HG03575 (cell line): ENCODE data around the gene NAT8L.
"Not testable (repeated sequence)": the region's sequence is repeated elsewhere in the genome, so short reads cannot be mapped to it uniquely, and the experiment has no call there.

Experiments
- ATAC-seq: cut with Tn5 transposase; IDR thresholded peaks from one replicate; pipeline ENCODE4 v1.9.1; 2021; ENCODE audit not compliant: unreplicated experiment, insufficient number of reproducible peaks, low FRiP score; ENCODE audit errors: extremely low read depth

The NAT8L gene

DNA sequence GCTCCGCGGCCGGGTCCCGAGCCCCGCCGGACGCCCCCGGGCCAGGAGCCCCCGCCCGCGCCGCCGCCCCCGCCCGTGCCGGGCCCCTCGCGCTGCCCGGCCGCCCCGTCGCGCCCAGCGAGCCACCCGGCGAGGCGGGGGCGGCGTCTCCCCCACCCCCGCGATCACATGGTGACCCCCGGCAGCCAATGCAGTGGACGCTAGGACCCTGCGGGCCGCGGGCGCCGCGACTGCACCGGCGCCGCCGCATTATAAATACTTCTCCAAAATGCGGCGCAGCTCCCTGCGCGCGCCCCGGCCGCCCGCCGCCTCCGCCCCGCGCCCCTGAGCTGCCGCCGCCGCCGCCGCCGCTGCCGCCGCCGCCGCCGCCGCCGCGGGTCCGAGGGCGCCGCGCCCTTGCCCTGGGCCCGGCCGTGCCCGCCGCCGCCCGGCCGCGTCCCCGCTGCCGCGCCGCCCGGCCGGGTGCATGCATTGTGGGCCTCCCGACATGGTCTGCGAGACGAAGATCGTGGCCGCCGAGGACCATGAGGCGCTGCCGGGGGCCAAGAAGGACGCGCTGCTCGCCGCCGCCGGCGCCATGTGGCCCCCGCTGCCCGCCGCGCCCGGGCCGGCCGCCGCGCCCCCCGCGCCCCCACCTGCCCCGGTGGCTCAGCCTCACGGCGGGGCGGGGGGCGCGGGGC lies at the start of gene NAT8L:
NAT8L (plus strand) TSS at position 282 of the 680 bp plus-strand sequence; CDS start at position 467, 185 bp downstream.
- ATAC-seq = no peak

GRCh38 chr4:2009651-2010233 lies 49.4 kb upstream of the NAT8L start:
- ATAC-seq = peak; percentile 12

- no peak for ATAC-seq
Observed at GRCh38 chr4:2011583-2011982, 47.5 kb upstream of the NAT8L start.

GRCh38 chr4:2015008-2015407 lies 44.1 kb upstream of the NAT8L start:
- no peak for ATAC-seq

GRCh38 chr4:2021358-2022018 lies 37.6 kb upstream of the NAT8L start:
- not testable (repeated sequence) for ATAC-seq

DNA sequence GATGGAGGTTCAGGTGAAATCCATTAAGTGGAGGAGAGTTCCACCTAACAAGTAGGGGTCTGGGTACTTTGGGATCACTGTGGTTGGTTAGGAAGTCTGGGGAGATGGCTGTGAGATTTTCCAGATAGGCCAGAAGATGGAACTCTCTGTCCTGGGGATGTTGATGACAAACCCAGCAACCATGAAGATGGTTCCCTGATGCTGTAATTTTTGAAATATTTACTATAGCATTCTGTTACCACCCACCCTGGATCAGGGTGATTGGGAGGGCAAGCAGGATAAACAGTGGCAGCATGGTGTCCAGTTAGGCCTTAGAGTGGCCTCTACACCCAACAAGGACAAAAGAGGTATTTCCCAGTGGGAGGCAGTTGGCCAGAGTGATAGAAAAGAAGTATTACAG lies 34.4 kb upstream of the NAT8L start:
- ATAC-seq = no peak

DNA sequence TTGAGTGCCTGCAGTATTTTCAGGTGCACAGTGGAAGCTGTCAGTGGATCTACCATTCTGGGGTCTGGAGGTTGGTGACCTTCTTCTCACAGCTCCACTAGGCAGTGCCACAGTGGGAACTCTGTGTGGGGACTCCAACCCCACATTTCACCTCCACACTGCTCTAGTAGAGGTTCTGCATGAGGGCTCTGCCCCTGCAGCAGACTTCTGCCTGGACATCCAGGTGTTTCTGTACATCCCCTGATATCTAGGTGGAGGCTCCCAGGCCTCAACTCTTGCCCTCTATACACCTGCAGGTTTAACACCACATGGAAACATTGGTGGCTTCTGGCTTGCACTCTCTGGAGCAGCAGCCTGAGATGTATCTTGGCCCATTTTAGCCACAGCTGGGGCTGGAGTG lies 33.3 kb upstream of the NAT8L start:
- ATAC-seq = no peak

DNA sequence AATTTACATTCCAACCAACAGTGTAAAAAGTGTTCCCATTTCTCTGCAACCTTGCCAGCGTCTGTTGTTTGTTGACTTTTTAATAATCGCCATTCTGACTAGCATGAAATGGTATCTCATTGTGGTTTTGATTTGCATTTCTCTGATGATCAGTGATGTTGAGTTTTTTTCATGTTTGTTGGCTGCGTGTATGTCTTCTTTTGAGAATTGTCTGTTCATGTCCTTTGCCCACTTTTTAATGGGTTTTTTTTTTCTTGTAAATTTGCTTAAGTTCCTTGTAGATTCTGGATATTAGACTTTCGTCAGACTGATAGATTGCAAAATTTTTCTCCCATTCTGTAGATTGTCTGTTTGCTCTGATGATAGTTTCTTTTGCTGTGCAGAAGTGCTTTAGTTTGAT lies 32.0 kb upstream of the NAT8L start:
- not testable (repeated sequence) for ATAC-seq

DNA sequence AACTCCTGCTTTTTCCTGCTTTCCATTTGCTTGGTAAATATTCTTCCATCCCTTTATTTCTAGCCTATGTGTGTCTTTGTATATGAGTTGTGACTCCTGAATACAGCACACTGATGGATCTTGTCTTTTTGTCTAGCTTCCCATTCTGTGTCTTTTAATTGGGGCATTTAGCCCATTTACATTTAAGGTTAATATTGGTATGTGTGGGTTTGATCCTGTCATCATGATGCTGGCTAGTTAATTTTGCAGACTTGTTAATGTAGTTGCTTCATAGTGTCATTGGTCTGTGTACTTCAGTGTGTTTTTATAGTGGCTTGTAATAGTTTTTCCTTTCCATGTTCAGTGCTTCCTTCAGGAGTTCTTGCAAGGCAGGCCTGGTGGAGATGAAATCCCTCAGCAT lies 28.0 kb upstream of the NAT8L start:
- ATAC-seq = not testable (repeated sequence)

DNA sequence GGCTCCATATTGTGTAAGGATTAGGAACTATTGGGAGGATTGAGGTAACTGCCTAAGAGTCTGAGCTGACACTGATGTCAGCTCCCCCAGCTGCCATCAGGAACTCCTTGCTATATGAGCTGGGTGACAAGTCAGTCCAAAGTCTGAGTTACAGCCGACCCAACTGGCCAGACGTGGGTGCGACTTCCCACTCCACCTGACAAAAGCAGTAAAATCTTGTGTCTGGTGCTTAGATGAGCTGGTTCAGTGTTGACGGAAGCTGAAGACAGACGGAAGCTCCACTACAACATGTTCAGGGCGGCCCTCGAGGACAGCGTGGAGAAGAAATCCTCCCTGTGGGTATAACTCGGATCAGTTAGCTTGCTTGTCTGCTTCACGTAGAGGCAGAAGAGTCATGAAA lies 22.8 kb upstream of the NAT8L start:
- ATAC-seq = no peak

DNA sequence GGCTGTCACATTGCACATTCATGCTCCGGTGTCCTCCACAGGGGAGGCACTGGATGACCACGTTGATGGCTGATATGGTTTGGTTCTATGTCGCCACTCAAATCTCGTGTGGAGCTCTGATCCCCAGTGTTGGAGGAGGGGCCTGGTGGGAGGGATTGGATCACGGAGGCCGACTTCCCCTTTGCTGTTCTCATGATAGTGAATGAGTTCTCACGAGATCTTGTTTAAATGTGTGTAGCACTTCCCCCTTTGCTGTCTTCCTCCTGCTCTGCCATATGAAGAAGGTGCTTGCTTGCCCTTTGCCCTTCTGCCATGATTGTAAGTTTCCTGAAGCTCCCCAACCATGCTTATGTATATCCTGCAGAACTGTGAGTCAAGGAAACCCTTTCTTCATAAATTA lies 22.3 kb upstream of the NAT8L start:
- ATAC-seq = no peak

DNA sequence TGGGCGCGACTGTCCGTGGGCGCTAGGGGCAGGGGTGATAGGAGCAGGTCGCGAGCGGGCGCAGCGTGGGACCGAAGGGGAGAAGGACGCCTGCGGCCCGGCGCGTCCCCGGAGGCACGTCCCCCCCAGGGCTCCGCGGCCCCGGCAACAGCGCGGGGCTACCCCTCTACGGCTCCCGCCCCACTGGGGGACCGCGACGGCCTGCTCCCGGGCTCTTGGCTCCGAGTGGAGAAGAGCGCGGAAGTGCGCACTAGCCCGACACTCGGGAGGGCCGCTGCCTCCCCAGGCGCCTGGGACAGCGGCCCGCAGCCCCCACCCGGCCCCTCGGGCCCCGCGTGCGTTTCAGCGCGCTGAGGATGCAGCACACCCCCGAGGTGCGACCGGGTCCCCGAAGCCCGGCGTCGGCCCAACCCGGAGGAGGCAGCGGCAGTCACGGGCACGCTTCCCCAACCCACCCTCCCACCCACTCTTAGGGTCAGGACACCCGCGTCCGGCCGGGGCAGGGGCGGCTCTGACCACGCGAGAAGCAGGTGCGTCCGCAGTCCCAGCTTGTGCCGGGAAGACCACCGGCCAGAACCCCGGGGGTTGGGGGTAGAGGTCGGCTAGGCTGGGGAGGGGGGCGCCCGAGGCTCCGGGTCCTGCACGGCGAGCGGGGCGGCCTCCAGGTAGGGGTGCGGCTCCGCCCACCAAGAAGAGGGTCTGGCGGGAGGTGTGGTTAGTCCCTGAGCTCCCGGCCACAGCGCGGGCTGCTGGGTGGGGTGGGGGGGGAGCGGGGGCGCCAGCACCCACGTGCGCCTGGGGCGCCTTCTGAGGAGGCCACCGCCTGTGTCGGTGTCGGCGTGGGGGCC lies 18.5 kb upstream of the NAT8L start:
- ATAC-seq = no peak

DNA sequence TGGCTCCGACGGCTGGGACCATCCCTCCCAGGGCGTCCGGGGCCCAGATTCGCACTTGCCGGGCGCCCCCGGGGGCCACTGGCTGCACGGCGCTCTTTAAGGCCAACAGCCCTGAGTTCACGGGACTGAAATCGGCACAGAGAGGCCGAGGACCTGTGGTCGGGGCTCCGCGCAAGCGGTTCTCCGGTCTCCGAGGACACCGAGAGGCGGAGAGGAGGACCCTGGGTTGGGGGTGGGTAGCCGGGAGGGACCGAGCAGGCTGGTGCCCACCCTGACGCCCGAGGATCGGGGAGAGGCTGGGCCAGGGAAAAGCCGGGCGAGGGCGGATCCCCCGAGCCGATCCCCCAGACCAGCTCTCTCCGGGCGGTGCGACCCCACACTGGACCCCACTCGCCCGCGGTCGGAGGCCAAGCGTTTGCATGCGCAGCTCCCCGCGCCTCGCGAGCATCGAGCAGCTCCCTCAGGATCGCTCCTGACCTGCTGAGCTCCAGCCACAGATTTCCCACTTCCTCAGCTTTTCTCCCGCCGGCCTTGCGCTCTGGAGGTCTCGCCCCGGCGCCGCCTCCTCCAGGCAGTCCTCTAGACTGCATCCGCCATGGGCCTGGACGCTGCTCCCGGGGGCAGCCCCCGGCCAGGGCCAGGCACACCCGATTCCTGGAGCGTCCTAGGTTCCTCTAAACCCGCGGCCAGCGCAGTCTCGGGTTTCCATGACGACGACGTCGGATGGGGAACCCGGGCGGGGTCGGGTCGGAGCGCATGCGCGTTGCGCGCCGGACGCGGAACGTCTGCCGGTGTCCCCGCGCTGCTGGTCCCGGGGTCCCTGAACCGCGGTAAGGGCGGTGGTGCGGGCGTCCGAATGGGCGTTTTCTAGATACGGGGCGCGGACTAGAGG lies 17.6 kb upstream of the NAT8L start:
- ATAC-seq = no peak

DNA sequence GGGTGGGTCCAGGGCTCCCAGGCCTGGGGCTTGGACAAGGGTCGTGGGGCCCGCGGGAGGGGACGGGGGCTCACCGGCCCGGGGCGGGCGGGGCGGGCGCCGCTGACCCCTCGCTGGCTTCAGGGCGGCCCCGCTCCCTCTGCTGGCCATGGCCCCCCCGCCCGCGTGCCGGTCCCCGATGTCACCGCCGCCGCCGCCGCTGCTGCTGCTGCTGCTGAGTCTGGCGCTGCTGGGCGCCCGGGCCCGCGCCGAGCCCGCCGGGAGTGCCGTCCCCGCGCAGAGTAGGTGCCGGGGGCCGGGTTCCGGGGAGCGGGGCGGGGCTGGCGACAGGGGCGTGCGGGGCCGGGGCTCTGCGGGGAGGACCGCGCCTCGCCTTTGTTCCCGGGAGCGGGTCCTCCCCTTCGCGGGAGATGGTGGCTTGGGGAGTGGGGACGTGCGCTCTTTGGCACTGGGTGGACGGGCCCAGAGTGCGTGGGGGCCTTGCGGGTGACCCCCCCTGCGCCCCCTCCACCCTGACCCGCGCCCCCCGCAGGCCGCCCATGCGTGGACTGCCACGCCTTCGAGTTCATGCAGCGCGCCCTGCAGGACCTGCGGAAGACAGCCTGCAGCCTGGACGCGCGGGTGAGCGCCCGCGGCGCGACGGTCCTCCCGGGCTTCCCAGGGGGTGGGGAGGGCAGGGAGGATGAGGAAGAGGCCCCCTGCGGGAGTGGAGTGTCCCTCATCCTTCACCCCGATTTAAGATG lies 16.8 kb upstream of the NAT8L start:
- no peak for ATAC-seq

DNA sequence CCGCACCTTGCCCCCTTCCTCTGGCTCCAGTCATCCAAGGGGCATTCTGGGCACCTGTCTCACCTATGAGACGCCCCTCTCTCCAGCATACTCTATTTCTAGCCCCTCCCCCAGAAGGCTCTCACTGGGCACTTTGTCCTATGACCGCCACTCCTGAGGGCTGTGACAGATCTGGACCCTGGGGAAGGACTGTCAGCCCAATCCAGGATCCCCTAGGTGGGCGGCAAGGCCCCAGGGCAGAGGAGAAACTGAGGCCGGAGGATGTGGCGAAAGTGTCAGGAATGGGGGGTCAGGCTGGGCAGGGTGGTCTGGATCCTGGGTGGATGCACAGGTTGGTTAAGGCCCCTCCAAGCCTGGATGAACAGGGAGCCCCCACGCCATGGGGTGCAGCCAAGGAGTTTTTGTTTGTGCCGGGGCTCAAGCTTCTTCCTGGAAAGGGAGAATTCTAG lies 16.2 kb upstream of the NAT8L start:
- ATAC-seq = no peak

GRCh38 chr4:2043396-2044118 lies 15.6 kb upstream of the NAT8L start:
- ATAC-seq = no peak

- ATAC-seq = no peak
Observed at GRCh38 chr4:2044119-2044485, 15.0 kb upstream of the NAT8L start.
